Fibroblast of skin of back (primary cell): ENCODE data around the gene RGS19.
A peak's percentile ranks its signal among the peaks of the same experiment; 100 is the strongest.

Experiments used
- DNase-seq: peaks from one replicate; pipeline ENCODE4 v3.0.0-alpha.2; 2013

The RGS19 gene

DNA sequence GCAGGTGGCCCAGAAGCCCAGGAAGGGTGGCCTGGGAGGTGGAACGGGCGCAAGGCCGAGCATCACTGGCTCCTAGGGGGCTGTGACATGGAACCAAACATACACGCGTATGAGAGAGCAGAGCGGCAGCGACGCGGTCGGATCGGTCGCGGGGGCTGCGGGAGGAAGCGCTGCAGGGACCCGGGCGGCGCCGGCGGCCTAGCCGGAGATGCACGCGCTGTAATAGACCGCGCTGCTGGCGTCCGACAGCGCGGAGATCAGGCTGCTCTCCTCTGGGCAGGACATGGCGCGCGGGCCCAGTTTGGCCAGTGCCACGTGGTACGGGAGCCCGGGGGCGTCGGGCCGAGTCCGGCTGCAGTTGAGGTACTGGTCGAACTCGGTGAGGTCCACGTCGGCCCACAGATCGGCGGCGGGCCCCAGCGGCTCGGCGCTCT lies 31.3 kb downstream of the RGS19 start:
- no peak for DNase-seq

GRCh38 chr20:64047046-64047389 lies 32.3 kb downstream of the RGS19 start:
- no peak for DNase-seq

DNA sequence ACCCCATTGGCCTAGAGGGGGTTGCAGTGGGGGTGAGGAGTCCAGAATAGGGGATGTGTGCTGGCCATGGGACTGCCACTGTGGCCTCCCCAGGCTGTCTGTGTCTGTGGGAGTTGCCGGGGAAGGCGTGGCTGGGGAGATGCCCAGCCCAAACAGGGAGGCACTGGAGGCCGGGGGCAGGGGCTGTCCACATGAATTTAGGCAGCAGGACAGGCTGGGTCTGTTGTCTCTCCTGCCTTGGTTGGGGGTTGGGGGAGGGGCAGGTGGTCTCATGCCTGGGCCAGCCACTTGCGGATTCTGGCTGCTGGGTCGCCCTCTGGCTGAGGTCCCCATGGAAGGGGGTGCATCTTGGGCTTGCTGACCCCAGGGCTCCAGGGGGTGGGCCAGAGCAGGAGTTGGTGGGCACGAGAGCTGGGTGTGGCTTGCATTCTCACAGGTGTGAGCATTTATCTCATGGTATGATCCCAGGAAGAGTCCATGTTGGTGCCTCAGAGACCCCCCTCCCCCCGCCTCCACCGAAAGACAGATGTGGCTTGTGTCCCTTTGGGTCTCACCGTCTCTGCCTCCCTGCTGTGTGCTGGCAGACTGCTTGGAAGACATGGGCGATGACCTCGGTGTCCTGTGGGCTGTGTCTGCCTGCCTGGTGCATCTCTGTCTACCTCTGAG lies 33.8 kb downstream of the RGS19 start:
- DNase-seq = no peak

DNA sequence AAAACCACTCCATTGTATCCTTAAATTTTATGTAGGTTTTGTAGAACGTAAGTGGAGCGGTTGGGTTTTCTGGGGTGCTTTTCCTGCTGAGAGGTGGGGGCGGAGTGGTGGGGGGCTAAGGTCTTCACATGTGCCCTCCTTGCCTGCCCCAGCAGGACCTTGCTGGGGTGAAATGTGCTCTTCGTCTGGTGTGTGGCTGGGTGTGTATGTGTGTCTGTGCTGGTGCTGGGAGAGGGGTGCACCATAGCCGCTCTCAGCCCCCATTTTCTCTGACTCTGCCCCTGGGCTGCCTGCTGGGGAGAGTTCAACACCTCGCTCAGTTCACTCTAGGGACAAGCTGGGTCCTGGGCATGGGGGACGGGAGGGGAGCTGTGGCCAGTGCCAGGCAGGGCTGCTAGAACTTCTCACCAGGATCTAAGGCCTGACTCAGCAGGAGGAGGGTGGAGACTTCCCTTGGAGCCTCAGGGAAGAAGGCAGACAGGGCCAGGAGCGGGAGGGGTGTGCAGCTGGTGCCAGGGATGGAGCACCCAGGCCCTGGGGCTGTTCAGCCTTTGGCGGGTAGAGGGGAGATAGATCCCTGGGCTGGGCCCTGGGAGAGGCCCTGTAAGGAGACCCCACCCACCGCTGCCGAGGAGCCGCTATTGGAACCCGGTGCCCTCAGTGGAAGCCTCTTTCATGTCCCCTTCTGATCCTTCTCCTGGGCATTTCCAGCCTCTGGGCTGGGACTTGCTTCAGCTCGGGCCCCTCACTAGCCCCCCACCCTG lies 34.7 kb downstream of the RGS19 start:
- peak; percentile 70 for DNase-seq

DNA sequence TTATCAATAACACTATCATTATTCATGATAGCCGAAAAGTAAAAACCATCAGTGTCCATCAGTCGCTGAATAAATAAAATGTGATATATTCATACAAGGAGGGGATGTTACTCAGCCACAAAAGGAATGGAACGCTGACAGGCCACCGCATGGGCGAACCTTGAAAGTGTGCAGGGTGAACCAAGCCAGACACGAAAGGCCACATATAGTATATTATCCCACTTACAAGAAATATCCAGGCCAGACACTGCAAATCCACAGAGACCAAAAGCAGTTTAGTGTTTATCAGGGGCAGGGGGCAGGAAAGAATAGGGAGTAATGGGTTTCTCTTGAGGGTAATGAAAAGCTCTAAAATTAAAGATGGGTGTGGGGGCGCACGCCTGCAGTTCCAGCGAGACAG lies 35.5 kb downstream of the RGS19 start:
- no peak for DNase-seq

DNA sequence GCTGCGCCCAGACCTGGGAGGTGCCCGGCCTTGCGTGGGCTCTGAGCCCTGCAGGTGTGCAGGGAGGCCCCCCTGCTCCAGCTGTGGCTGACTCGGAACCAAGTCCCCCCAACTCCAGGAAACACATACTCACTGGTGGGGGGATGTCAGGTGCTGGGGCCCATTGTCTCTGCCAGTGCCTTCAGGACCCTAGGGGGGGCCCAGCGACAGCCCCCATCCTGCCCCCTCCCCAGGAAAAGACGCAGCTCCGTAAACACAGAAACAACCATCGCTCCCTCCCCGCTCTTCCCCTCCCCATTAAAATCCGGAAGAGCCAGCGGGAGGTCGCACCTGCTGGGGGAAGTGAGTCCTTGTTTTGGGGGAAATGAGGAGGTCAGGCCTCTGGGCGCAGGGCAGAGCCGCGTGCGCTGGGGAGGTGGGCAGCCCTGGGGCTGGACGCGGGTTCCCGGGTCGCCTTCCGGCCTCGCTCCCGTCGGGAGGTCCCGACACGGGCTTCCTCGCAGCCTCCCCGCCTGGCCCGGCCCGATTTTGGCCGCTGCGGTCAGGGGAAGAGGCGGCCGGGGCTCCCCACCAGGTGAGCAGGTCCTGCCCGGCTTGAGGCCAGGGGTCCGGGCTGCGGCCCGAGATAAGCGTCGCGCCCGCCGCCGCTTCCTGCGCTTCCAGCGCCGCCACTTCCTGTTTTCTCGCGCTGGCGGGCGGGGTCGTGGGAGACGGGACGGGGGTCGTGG lies 37.1 kb downstream of the RGS19 start:
- DNase-seq = no peak

GRCh38 chr20:64041781-64042053 lies 37.6 kb downstream of the RGS19 start:
- no peak for DNase-seq

GRCh38 chr20:64041040-64041780 lies 38.1 kb downstream of the RGS19 start:
- DNase-seq = no peak

DNA sequence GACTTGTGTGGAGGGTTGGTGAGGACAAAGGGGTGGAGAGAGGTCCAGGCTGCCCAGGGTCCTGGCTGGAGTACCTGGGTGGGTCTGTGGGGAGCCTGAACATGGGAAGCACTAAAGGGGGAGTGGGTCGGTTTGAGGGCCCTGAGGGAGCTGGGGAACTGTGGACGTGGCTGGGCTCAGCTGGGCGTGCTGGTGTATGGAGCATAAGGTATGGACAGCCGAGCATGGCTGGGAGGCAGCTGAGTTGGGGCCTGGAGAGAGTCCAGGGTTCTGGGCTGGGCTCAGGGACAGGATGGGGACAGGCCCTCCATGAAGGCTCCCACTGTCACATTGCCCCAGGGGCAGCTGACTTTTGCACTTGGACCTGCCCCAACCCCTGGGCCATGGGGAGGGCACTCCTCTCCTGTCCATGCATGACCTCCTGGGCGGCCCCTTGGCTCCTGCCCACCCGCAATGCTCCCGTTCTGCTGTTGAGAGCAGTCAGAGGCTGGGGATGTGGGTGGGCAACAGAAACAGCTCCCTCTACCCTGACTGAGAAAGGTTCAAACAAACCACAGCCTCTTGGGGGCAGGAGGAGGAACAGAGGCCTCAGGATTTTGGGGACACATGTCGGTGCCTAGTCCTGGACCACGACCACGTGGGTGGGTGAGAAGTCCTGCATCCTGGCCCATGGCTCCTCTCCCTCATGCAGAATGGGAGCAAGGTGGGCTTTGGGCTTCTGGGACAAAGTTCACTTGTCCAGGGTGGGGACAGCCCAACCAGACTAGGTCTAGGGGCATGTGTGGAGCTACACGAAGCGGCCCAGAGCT lies 38.9 kb downstream of the RGS19 start:
- no peak for DNase-seq

DNA sequence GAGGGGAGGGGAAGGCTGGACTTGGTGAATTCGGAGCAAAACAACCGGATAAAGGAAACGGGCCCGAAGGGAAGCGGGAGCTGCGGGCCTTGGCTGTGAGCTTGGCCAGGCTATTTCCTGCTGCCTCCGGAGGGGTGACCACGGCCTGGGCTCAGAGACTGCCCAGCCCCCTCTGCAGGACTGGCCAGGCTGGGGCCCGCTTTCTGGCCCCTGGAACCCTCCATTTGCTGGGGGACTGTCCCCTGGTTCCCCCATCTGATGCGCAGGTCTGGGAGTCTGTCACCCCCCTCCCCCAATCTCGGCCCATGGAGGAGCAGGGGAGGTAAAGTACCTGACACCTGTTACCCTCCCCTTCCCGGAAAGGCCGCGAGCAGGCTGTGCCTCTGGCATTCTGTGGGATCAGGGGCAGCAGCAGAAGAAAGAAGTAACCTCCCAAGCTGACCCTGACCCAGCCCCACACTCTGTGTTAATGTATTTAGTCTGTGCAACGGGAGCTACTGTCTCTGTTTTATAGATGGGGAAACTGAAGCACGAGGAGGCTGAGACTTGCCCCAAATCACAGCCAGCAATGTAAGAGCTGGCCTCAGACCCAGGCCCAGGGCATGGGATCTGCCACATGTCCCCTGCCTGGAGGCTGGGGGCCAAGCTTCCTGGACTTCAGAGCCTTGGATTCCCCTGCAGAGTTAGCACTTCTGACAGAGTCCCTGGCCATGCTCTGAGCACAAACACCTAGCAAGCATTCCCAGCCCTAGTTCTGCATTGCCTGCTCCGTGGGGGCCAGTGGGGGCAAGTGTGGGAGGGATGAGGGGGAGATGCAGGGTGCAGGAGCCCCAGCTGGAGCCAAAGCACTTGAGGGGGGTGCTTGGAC lies 39.8 kb downstream of the RGS19 start:
- DNase-seq = no peak

GRCh38 chr20:64038565-64039292 lies 40.6 kb downstream of the RGS19 start:
- peak; percentile 54 for DNase-seq

DNA sequence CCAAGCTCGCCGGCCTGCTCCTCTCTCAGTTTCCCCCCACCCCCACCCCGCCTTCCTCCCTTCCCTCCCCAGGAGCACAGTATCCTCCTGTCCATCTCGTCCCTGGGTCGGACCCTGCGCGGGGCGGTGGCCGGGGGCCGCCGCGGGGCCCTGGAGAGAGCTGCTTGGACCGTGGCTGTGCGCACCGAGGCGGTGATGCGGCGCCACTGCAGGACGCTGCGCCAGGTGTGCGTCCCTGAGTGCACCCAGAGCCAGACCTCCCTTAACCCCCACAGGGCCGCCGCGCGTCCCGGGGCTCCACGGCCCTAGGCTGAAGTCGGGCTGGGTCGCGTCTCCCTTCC lies 41.1 kb downstream of the RGS19 start:
- no peak for DNase-seq

DNA sequence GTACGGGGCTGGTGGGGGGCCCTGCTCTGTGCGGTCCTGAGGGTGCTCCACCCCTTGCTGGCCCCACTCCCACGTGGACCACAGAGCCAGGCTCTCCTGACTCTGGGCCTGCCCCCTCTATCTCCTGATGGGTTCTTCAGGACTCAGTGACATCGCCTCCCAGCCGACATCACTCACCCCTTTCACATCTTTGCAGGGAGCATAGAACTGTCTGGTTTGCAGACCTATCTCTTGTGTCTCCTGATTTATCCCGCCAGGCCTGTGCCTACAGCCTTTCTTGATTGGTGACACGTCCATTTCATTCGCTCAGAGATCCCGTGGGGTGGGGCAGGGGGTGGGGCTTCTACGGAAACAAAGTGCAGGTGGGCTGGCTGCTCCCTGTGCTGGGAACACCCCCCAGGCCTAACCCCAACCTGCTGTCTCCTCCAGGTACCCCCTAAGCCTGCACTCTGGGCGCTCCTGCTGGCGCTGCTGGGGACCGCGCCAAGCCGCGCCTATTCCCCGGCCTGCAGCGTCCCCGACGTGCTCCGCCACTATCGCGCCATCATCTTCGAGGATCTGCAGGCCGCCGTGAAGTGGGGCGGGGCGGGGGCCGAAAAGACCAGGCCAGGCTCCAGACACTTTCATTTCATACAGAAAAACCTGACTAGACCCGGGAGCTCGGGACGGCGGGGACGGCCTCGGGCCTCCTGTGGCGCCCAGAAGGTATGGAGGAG lies 41.7 kb downstream of the RGS19 start:
- no peak for DNase-seq

DNA sequence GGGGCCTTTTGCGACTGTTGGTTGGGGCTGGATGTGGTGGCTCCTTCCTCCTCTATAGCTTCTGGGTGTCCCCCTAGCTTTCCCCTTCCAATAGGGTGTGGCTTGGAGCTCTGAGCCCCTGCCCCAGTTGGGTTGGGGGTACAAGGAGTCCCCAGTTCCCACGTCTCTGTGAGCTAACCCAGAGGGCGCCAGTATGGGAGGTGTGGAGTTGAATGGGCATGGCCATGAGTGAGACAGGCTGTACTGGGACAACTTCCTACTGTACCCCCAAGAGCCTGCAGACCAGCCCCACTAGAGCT lies 42.2 kb downstream of the RGS19 start:
- DNase-seq = no peak

DNA sequence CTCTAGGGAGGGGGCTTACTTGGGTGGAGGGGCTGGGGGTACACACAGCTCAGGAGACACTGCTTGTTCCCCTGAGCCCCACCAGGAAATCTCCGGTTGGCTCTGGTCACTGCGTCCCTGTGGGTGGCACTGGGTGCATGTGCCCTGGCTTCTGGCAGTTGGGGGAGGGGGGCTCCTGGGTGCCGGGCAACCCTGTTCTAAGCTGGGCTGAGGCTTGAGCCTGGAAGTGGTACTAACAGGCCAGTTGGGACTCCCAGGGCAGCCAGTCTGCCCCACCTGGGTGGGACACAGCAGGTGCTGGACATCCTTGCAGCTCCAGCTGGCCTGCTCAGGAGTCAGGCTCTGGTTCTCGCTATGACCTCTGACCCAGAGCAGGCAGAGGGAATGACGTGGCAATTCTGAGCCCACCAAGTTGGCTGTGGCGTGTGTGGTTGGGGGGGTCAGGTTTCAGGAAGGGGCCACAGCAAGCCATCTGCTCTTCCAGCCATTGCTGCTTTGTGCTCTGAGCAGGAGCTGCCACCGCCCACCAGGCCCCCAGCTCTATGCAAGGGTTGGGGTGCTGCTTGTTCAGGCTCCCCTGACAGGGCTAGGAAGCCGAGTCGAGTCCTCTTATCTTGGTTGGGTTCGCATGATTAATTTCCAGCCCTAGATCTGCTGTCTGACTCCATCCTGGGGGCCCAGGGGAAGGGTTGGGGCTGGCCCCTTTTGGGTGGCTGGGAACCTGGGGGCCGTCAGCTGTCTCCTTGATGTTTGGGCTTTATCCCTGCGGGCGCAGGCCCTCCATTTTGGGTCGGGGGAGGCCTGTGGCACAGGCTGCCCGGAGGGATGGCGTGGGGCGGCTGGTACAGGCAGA lies 42.7 kb downstream of the RGS19 start:
- DNase-seq = no peak

GRCh38 chr20:64035933-64036345 lies 43.4 kb downstream of the RGS19 start, which contains the start of gene C20orf204:
TSS of gene C20orf204 (plus strand) at chr20:64036182. CDS start at chr20:64036324, 142 bp downstream.
- DNase-seq = no peak

DNA sequence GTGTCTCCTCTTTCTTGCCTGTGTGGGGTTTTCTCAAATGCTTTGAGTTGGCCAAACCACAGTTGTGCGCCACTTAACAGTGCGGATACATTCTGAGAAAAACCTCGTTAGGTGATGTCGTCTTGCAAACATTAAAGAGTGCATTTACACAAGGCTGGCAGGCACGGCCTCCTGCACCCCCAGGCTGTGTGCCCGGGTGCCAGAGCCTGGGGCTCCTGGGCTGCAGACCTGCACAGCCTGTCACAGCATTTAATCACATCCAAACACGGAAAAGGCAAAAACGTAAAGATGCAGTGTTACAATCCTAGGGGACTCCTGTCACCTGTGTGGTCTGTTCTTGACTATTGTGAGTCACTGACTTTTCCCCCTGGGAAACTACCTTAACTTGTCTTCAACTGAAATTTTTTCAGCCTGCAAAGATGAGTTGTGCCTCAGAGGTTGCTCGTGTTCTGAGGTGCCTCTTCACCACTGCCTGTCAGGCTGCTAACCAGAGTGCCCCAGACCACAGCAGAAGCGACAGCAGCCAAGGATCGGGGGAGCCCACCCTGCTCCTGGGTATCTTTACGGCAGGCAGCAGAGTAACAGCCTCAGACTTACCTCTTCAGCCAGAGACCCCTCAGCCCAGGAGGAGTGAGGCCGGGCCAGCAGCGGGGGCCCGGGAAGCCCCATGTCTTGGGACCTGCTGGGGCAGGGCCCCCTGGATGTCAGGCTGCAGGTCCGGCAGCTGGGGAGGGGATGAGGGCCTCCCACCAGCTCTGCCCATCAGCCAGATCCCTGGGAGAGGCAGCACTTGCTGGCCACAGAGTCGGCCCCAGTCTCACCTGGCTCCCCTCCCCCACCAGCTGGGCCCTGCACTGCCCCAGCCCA lies 44.0 kb downstream of the RGS19 start:
- DNase-seq = no peak

- DNase-seq = no peak
Observed at GRCh38 chr20:64033981-64034493, 45.3 kb downstream of the RGS19 start.
